IMR-90 (cell line): ENCODE data around the gene SUSD1. TPM values are rescaled to one million over a fixed set of nuclear protein-coding genes. Genes with fewer than 3 reads are reported as not detected.

ENCODE experiments used
- ATAC-seq: fragments of 200-7000 bp; cut with Tn5 transposase; 2 replicates; pipeline ENCODE4 v1.9.1; 2020; ENCODE audit warnings: low read depth, mild to moderate bottlenecking, moderate library complexity
- BruUV-seq: library from RNA; stranded (reverse); fragments of 400-500 nt; replicated peaks from 2 replicates; lab custom pipeline; 2021; lab: Mats Ljungman, UMichigan
- CTCF ChIA-PET: fragments of 300-600 bp; formaldehyde crosslinking; extraction: SDS; loops from one replicate; lab custom pipeline; 2021; ENCODE audit warnings: antibody characterized with exemption; lab: Yijun Ruan, JAX
- POLR2A ChIA-PET: fragments of 300-600 bp; sonication (Branson Sonifier 250); formaldehyde crosslinking; loops from one replicate; lab custom pipeline; 2022; ENCODE audit warnings: antibody characterized with exemption; ENCODE audit not compliant: unreplicated experiment; lab: Charles Lee
- DNase-seq: peaks from one replicate; pipeline ENCODE4 v3.0.0; 2013
- H2AFZ ChIP-seq: replicated peaks from 2 replicates; pipeline ENCODE3; 2013; ENCODE audit warnings: low read length, mild to moderate bottlenecking; ENCODE audit not compliant: poor library complexity
- H2AK5ac ChIP-seq: 2 replicates; pipeline ENCODE4 v1.6.1; 2013; ENCODE audit warnings: low read depth, low read length, inconsistent platforms
- H2AK9ac ChIP-seq: replicated peaks from 2 replicates; pipeline ENCODE3; 2013; ENCODE audit warnings: mild to moderate bottlenecking, low read depth, low read length, moderate library complexity; ENCODE audit not compliant: poor library complexity
- H2BK120ac ChIP-seq: 2 replicates; pipeline ENCODE4 v1.6.1; 2013; ENCODE audit warnings: low read depth, low read length, inconsistent platforms
- H2BK15ac ChIP-seq: 3 replicates; pipeline ENCODE4 v1.6.1; 2013; ENCODE audit warnings: low read depth, low read length, inconsistent platforms
- H2BK20ac ChIP-seq: 2 replicates; pipeline ENCODE4 v1.6.1; 2013; ENCODE audit warnings: low read depth, mild to moderate bottlenecking, inconsistent platforms, low read length, moderate library complexity
- H2BK5ac ChIP-seq: 2 replicates; pipeline ENCODE4 v1.6.1; 2013; ENCODE audit warnings: mild to moderate bottlenecking, low read depth, low read length, inconsistent platforms; ENCODE audit not compliant: poor library complexity, severe bottlenecking
- H3K14ac ChIP-seq: replicated peaks from 2 replicates; pipeline ENCODE4 v1.6.1; 2013; ENCODE audit warnings: low read depth, low read length, inconsistent platforms
- H3K18ac ChIP-seq: 2 replicates; pipeline ENCODE4 v1.6.1; 2013; ENCODE audit warnings: low read depth, low read length, control low read depth
- H3K23ac ChIP-seq: 2 replicates; pipeline ENCODE4 v1.6.1; 2013; ENCODE audit warnings: low read depth, low read length, inconsistent platforms
- H3K27ac ChIP-seq: 2 replicates; pipeline ENCODE4 v1.5.1; 2013; ENCODE audit warnings: mild to moderate bottlenecking, control low read depth, low read length; ENCODE audit not compliant: insufficient read depth
- H3K27me3 ChIP-seq: 2 replicates; pipeline ENCODE4 v1.6.1; 2013; ENCODE audit warnings: low read length; ENCODE audit not compliant: control insufficient read depth, insufficient read depth
- H3K36me3 ChIP-seq: 2 replicates; pipeline ENCODE4 v1.6.1; 2013; ENCODE audit warnings: low read length, mixed read lengths; ENCODE audit not compliant: control insufficient read depth, insufficient read depth
- H3K4ac ChIP-seq: 2 replicates; pipeline ENCODE4 v1.6.1; 2013; ENCODE audit warnings: low read depth, low read length, inconsistent platforms
- H3K4me1 ChIP-seq: 2 replicates; pipeline ENCODE4 v1.6.1; 2013; ENCODE audit warnings: low read length, mixed read lengths; ENCODE audit not compliant: control insufficient read depth, insufficient read depth
- H3K4me2 ChIP-seq: 2 replicates; pipeline ENCODE4 v1.6.1; 2013; ENCODE audit warnings: low read depth, mild to moderate bottlenecking, control low read depth, low read length, moderate library complexity
- H3K4me3 ChIP-seq: 2 replicates; pipeline ENCODE4 v1.5.1; 2013; ENCODE audit warnings: low read depth, mild to moderate bottlenecking, control low read depth, low read length, moderate library complexity; ENCODE audit not compliant: insufficient read depth
- H3K56ac ChIP-seq: 2 replicates; pipeline ENCODE4 v1.6.1; 2013; ENCODE audit warnings: low read length, inconsistent platforms; ENCODE audit not compliant: insufficient read depth; ENCODE audit errors: extremely low read depth
- H3K79me1 ChIP-seq, 2 experiments: 2 replicates each; pipeline ENCODE4 v1.6.1; 2013; ENCODE audit warnings: low read length in 2 of 2, inconsistent platforms in 1 of 2, low read depth in 1 of 2
- H3K9ac ChIP-seq: 2 replicates; pipeline ENCODE4 v1.6.1; 2013; ENCODE audit warnings: low read depth, low read length, control low read depth
- H3K9me1 ChIP-seq: 2 replicates; pipeline ENCODE4 v1.6.1; 2013; ENCODE audit warnings: low read length, inconsistent platforms; ENCODE audit not compliant: insufficient read depth
- H3K9me3 ChIP-seq: 2 replicates; pipeline ENCODE4 v1.6.1; 2013; ENCODE audit warnings: low read length; ENCODE audit not compliant: control insufficient read depth, insufficient read depth
- H4K20me1 ChIP-seq: 2 replicates; pipeline ENCODE4 v1.6.1; 2013; ENCODE audit warnings: low read length, inconsistent platforms; ENCODE audit not compliant: insufficient read depth
- H4K5ac ChIP-seq: 2 replicates; pipeline ENCODE4 v1.6.1; 2013; ENCODE audit warnings: mild to moderate bottlenecking, low read depth, low read length, control low read depth
- H4K8ac ChIP-seq, 2 experiments: 2 replicates each; pipeline ENCODE4 v1.6.1; 2013; ENCODE audit warnings: low read depth in 2 of 2, low read length in 2 of 2, control low read depth in 1 of 2, inconsistent platforms in 1 of 2
- H4K91ac ChIP-seq: 2 replicates; pipeline ENCODE4 v1.6.1; 2013; ENCODE audit warnings: low read depth, low read length, inconsistent platforms; ENCODE audit not compliant: insufficient read depth
- CHD1 ChIP-seq: IDR thresholded peaks from 2 replicates; pipeline ENCODE4 v1.6.1; 2012; ENCODE audit warnings: low read depth, low read length, improper control_type of control experiment
- ELK1 ChIP-seq: fragments of 150-350 bp; IDR thresholded peaks from 2 replicates; pipeline ENCODE4 v1.6.1; 2016; ENCODE audit warnings: low read depth, mild to moderate bottlenecking, low read length, moderate library complexity, borderline replicate concordance
- MAFK ChIP-seq: IDR thresholded peaks from 2 replicates; pipeline ENCODE4 v1.6.1; 2012; ENCODE audit warnings: low read depth, low read length, improper control_type of control experiment
- MAZ ChIP-seq: IDR thresholded peaks from 2 replicates; pipeline ENCODE4 v1.6.1; 2012; ENCODE audit warnings: low read depth, mild to moderate bottlenecking, low read length, improper control_type of control experiment, moderate library complexity, borderline replicate concordance
- POLR2A ChIP-seq: IDR thresholded peaks from 2 replicates; pipeline ENCODE4 v1.6.1; 2012; ENCODE audit warnings: mild to moderate bottlenecking, low read depth, low read length
- RAD21 ChIP-seq: IDR thresholded peaks from 2 replicates; pipeline ENCODE4 v1.6.1; 2012; ENCODE audit warnings: low read length, improper control_type of control experiment
- RCOR1 ChIP-seq: IDR thresholded peaks from 2 replicates; pipeline ENCODE4 v1.6.1; 2012; ENCODE audit warnings: mild to moderate bottlenecking, low read length, improper control_type of control experiment; ENCODE audit not compliant: insufficient replicate concordance
- SMC3 ChIP-seq: fragments of 150-350 bp; IDR thresholded peaks from 2 replicates; pipeline ENCODE4 v1.6.1; 2016; ENCODE audit warnings: low read depth, mild to moderate bottlenecking, antibody characterized with exemption, low read length, moderate library complexity
- WGBS, 2 experiments: methylation state at CpG; one replicate each; pipeline versions ENCODE4 v1.1.5 to v1.1.7; 2013; ENCODE audit warnings: missing lambda C conversion rate in 2 of 2; ENCODE audit not compliant: insufficient read length in 1 of 2; ENCODE audit errors: extremely low coverage in 2 of 2; 5-methylcytosine and 5-hydroxymethylcytosine counted together
- dilution Hi-C: fragments of 300-500 bp; cut with HindIII; formaldehyde crosslinking; loops from one replicate; pipeline ENCODE4 v1.14.3; 2018; ENCODE audit warnings: low sequenced_read_pairs; ENCODE audit not compliant: unreplicated experiment
- in situ Hi-C: fragments of 300-500 bp; cut with MboI; formaldehyde crosslinking; loops from 3 replicates; pipeline ENCODE4 v1.14.3; 2019; ENCODE audit warnings: low sequenced_read_pairs, inconsistent platforms, mixed read lengths
- intact Hi-C: fragments of 100-400 bp; cut with micrococcal nuclease; formaldehyde crosslinking; loops from 2 replicates; pipeline ENCODE4 v1.10.0; 2022
- polyA plus RNA-seq, 3 experiments: library from polyadenylated mRNA; depleted of rRNA; stranded (reverse); fragments of >200 nt; gene quantifications; 2 replicates each; pipeline ENCODE4 v1.2.3, GENCODE V29; 2012; ENCODE audit warnings: low replicate concordance in 1 of 3
- total RNA-seq: library from RNA; depleted of rRNA; stranded (reverse); fragments of >200 nt; gene quantifications from 2 replicates; pipeline ENCODE4 v1.2.3, GENCODE V29; 2012

The SUSD1 gene
- total and polyA plus RNA-seq, 2 of the 4 experiments (the other 2 are of a cell fraction): 4.0 to 4.7 TPM

- Histone ChIP-seq H2AK9ac (no peak overlapping the region), H2AK5ac (no peak overlapping the region), H4K5ac (no peak overlapping the region), H3K27ac (no peak overlapping the region), H3K18ac (no peak overlapping the region), H3K27me3 (no peaks in the 10 kb centered on the region), H2AFZ (no peak overlapping the region), H3K4me2 (no peak overlapping the region), H3K4ac (no peak overlapping the region), H3K14ac (no peak overlapping the region), H3K9me3 (no peaks in the 10 kb centered on the region), H2BK5ac (no peak overlapping the region), H3K4me1 (no peaks in the 10 kb centered on the region), H3K9me1 (no peaks in the 10 kb centered on the region), H4K91ac (no peak overlapping the region), H3K79me1 (no peaks in the 10 kb centered on the region), H4K8ac (no peak overlapping the region), H2BK120ac (no peak overlapping the region), H3K23ac (no peak overlapping the region), H2BK20ac (no peak overlapping the region), H4K20me1 (no peaks in the 10 kb centered on the region), H2BK15ac (no peak overlapping the region), H3K56ac (no peak overlapping the region), H3K9ac (no peak overlapping the region), H3K4me3 (no peak overlapping the region), H3K36me3 (no peaks in the 10 kb centered on the region)
- dilution Hi-C loops: no loop called here
- WGBS, 2 experiments: no CpG with 5 or more reads among the region's 4 CpGs
- no TSS peak for BruUV-seq
- DNase-seq (no peak), ATAC-seq (no peak)
- TF ChIP-seq ELK1 (no peak), MAZ (no peak), CHD1 (no peak), RCOR1 (no peak), MAFK (no peak), RAD21 (no peak), POLR2A (no peak), SMC3 (no peak)
- in situ Hi-C loops: no loop called here
- ChIA-PET CTCF (no interaction called here), POLR2A (no interaction called here)
- intact Hi-C loops: loop anchor here (10.0 kb wide), 1 partner anchor 80 kb away; no protein-coding TSS in a partner anchor
Measured at GRCh38 chr9:112104901-112105300, 70.2 kb downstream of the SUSD1 start.
